ENCODE measurements around the gene ULK3. TPM values are rescaled to one million over a fixed set of nuclear protein-coding genes. Genes with fewer than 3 reads are reported as not detected.

ULK3 gene
- total RNA-seq, 3 donors from 2014 or later (not counting 1 experiment from before 2014, with no cell fraction given) = 54.8 to 75.1 (median 64.7) TPM

- ATAC-seq = no peak
- Mint-ChIP-seq H3K27me3 (ENCODE audit: low read depth in 2 of 2) (peaks cover 0 to 10% of the 10 kb centered on the region in 2 donors), H3K4me1 (peaks cover 7 to 16% of the 10 kb centered on the region in 2 donors), H3K4me3 (no peak overlapping the region), H3K27ac (no peak overlapping the region), H3K36me3 (no peaks in the 10 kb centered on the region), H3K9me3 (no peaks in the 10 kb centered on the region)
- TF ChIP-seq CTCF (IDR thresholded peaks at IDR 0.05) = no peak
- H3K27ac ChIP-seq (ENCODE audit: low read length) = no peak overlapping the region
- 70% methylated on average over 11 of the region's 11 CpGs for WGBS (ENCODE audit: insufficient coverage)
- no peaks in the 10 kb centered on the region for H3K9me3 ChIP-seq (ENCODE audit: control insufficient read depth, insufficient read depth, low read length)
- intact Hi-C loops (cut with micrococcal nuclease) = no loop called here
- no peak for DNase-seq
- no peaks in the 10 kb centered on the region for H3K36me3 ChIP-seq (ENCODE audit: control insufficient read depth, insufficient read depth, low read length)
- H3K4me3 ChIP-seq (ENCODE audit: low read length) = no peak overlapping the region
- H3K27me3 ChIP-seq (ENCODE audit: control insufficient read depth, insufficient read depth, low read length) = peaks cover 6% of the 10 kb centered on the region
- H3K4me1 ChIP-seq (ENCODE audit: control insufficient read depth, insufficient read depth, low read length) = peaks cover 17% of the 10 kb centered on the region
Measured at GRCh38 chr15:74821091-74821789, 21.7 kb downstream of the ULK3 start.

GRCh38 chr15:74820056-74820455 lies 22.9 kb downstream of the ULK3 start:
- no peak for DNase-seq
- H3K4me1 Mint-ChIP-seq = peaks cover 7 to 22% of the 10 kb centered on the region in 2 donors
- H3K27ac Mint-ChIP-seq = no peak overlapping the region
- Histone ChIP-seq H3K4me3 (ENCODE audit: low read length) (no peak overlapping the region), H3K27me3 (ENCODE audit: control insufficient read depth, insufficient read depth, low read length) (no peaks in the 10 kb centered on the region), H3K9me3 (ENCODE audit: control insufficient read depth, insufficient read depth, low read length) (no peaks in the 10 kb centered on the region), H3K27ac (ENCODE audit: low read length) (no peak overlapping the region), H3K36me3 (ENCODE audit: control insufficient read depth, insufficient read depth, low read length) (no peaks in the 10 kb centered on the region), H3K4me1 (ENCODE audit: control insufficient read depth, insufficient read depth, low read length) (peaks cover 15% of the 10 kb centered on the region)
- no peak for ATAC-seq
- H3K36me3 Mint-ChIP-seq = no peaks in the 10 kb centered on the region
- no peak overlapping the region for H3K4me3 Mint-ChIP-seq
- 90% methylated on average over 5 of the region's 5 CpGs for WGBS (ENCODE audit: insufficient coverage)
- no peak for TF ChIP-seq CTCF (IDR thresholded peaks at IDR 0.05)
- H3K9me3 Mint-ChIP-seq = no peaks in the 10 kb centered on the region
- H3K27me3 Mint-ChIP-seq (ENCODE audit: low read depth in 2 of 2) = peaks cover 0 to 9% of the 10 kb centered on the region in 2 donors
- intact Hi-C loops (cut with micrococcal nuclease) = no loop called here

- Histone ChIP-seq H3K27ac (ENCODE audit: low read length) (no peak overlapping the region), H3K4me3 (ENCODE audit: low read length) (no peak overlapping the region), H3K9me3 (ENCODE audit: control insufficient read depth, insufficient read depth, low read length) (no peaks in the 10 kb centered on the region), H3K4me1 (ENCODE audit: control insufficient read depth, insufficient read depth, low read length) (peaks cover 15% of the 10 kb centered on the region), H3K36me3 (ENCODE audit: control insufficient read depth, insufficient read depth, low read length) (no peaks in the 10 kb centered on the region), H3K27me3 (ENCODE audit: control insufficient read depth, insufficient read depth, low read length) (no peaks in the 10 kb centered on the region)
- Mint-ChIP-seq H3K4me1 (peaks cover 7 to 22% of the 10 kb centered on the region in 2 donors), H3K27me3 (ENCODE audit: low read depth in 2 of 2) (peaks cover 0 to 8% of the 10 kb centered on the region in 2 donors), H3K4me3 (no peak overlapping the region), H3K27ac (no peak overlapping the region), H3K36me3 (no peaks in the 10 kb centered on the region), H3K9me3 (no peaks in the 10 kb centered on the region)
- intact Hi-C loops (cut with micrococcal nuclease) = no loop called here
- no peak for DNase-seq
- no peak for TF ChIP-seq CTCF (IDR thresholded peaks at IDR 0.05)
- no peak for ATAC-seq
- 64% methylated on average over 9 of the region's 9 CpGs for WGBS (ENCODE audit: insufficient coverage)
Measured at GRCh38 chr15:74817370-74817737, 25.6 kb downstream of the ULK3 start.
